ENCODE measurements around the gene FBLN7. TPM values are rescaled to one million over a fixed set of nuclear protein-coding genes. Genes with fewer than 3 reads are reported as not detected.

Gene FBLN7
- total and polyA plus RNA-seq, 2 experiments from 2014 or later = 0.16 TPM; not detected in 1

DNA sequence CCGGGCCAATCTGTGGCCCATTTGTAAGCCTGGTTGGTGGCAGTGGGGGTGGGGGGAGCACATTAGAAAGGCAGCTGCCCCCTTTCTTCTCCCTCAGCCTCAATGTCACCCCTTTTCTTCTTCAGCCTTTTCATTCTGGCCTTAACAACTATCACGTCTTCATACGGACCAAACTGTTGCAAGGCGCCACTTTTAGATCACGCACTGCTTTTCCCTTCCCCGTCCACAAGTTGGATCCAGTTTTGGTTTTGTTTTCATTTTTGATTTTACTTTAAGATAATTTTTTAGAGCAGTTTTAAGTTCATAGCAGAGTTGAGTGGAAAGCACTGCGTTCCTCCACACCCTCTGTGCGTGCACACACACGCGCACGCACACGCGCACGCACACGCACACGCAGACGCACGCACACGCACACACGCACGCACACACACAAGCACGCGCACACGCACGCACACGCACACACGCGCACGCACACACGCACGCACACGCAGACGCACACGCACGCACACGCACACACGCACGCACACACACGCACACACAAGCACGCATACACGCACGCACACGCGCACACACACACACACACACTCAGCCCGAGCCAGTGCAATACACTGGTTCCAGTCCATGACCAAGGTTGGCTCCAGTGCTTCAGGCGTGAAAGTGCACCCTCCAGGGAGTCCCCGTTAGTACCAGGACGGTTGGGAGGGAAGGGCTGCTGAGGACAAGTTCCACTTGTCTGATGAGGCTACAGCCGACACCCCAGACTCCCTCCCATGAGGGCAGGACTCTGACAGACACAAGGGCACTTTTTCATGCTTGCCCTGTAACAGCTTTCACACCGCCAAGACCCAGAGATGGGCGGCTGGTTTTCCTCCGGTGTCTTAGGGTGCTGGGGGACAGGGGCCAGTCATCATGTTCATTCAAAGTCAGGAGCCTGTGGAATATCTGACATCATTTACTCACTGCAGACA, 22.4 kb downstream of the FBLN7 start:
- no peak overlapping the region for H3K4me3 Mint-ChIP-seq
- DNase-seq (ENCODE audit: low spot score) = no peak

More for the DNA sequence above, 22.4 kb downstream of the FBLN7 start:
- H3K27me3 ChIP-seq (ENCODE audit: insufficient read depth) = no peaks in the 10 kb centered on the region
- H4K20me1 ChIP-seq (replicated peaks; ENCODE audit: insufficient read depth) = no peaks in the 10 kb centered on the region
- H3K36me3 Mint-ChIP-seq (ENCODE audit: low read depth) = no peaks in the 10 kb centered on the region
- no peak overlapping the region for H3K4me2 ChIP-seq
- no peaks in the 10 kb centered on the region for H3K9me2 ChIP-seq (ENCODE audit: insufficient read depth)
- H3K36me3 ChIP-seq (ENCODE audit: insufficient read depth) = no peaks in the 10 kb centered on the region
- no peak overlapping the region for H3K4me3 ChIP-seq
- no peaks in the 10 kb centered on the region for H3K9me3 Mint-ChIP-seq
- no peaks in the 10 kb centered on the region for H3F3A ChIP-seq (replicated peaks; ENCODE audit: low read depth)
- no peak overlapping the region for H3K27ac Mint-ChIP-seq
- no peaks in the 10 kb centered on the region for H3K79me2 ChIP-seq (replicated peaks; ENCODE audit: insufficient read depth)
- no peak overlapping the region for H2AFZ ChIP-seq
- H3K27ac ChIP-seq (ENCODE audit: low read depth) = no peak overlapping the region
- TF ChIP-seq, protein P1, sequence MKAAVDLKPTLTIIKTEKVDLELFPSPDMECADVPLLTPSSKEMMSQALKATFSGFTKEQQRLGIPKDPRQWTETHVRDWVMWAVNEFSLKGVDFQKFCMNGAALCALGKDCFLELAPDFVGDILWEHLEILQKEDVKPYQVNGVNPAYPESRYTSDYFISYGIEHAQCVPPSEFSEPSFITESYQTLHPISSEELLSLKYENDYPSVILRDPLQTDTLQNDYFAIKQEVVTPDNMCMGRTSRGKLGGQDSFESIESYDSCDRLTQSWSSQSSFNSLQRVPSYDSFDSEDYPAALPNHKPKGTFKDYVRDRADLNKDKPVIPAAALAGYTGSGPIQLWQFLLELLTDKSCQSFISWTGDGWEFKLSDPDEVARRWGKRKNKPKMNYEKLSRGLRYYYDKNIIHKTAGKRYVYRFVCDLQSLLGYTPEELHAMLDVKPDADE (IDR thresholded peaks at IDR 0.05) = no peak
- TF ChIP-seq NANOG (IDR thresholded peaks at IDR 0.05; ENCODE audit: borderline replicate concordance) (no peak), JUNB (IDR thresholded peaks at IDR 0.05; ENCODE audit: unreplicated experiment) (no peak), EZH2phosphoT487 (IDR thresholded peaks at IDR 0.05; ENCODE audit: unreplicated experiment) (no peak), ZNF331 (CRISPR knock-in tag; IDR thresholded peaks at IDR 0.05; ENCODE audit: low read depth) (no peak), ZNF114 (CRISPR knock-in tag; IDR thresholded peaks at IDR 0.05) (no peak), EZH2 (IDR thresholded peaks at IDR 0.05; ENCODE audit: low read depth, unreplicated experiment) (no peak)
- TF ChIP-seq, protein P2, sequence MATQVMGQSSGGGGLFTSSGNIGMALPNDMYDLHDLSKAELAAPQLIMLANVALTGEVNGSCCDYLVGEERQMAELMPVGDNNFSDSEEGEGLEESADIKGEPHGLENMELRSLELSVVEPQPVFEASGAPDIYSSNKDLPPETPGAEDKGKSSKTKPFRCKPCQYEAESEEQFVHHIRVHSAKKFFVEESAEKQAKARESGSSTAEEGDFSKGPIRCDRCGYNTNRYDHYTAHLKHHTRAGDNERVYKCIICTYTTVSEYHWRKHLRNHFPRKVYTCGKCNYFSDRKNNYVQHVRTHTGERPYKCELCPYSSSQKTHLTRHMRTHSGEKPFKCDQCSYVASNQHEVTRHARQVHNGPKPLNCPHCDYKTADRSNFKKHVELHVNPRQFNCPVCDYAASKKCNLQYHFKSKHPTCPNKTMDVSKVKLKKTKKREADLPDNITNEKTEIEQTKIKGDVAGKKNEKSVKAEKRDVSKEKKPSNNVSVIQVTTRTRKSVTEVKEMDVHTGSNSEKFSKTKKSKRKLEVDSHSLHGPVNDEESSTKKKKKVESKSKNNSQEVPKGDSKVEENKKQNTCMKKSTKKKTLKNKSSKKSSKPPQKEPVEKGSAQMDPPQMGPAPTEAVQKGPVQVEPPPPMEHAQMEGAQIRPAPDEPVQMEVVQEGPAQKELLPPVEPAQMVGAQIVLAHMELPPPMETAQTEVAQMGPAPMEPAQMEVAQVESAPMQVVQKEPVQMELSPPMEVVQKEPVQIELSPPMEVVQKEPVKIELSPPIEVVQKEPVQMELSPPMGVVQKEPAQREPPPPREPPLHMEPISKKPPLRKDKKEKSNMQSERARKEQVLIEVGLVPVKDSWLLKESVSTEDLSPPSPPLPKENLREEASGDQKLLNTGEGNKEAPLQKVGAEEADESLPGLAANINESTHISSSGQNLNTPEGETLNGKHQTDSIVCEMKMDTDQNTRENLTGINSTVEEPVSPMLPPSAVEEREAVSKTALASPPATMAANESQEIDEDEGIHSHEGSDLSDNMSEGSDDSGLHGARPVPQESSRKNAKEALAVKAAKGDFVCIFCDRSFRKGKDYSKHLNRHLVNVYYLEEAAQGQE (IDR thresholded peaks at IDR 0.05; ENCODE audit: unreplicated experiment) = no peak
- TF ChIP-seq, protein P3, sequence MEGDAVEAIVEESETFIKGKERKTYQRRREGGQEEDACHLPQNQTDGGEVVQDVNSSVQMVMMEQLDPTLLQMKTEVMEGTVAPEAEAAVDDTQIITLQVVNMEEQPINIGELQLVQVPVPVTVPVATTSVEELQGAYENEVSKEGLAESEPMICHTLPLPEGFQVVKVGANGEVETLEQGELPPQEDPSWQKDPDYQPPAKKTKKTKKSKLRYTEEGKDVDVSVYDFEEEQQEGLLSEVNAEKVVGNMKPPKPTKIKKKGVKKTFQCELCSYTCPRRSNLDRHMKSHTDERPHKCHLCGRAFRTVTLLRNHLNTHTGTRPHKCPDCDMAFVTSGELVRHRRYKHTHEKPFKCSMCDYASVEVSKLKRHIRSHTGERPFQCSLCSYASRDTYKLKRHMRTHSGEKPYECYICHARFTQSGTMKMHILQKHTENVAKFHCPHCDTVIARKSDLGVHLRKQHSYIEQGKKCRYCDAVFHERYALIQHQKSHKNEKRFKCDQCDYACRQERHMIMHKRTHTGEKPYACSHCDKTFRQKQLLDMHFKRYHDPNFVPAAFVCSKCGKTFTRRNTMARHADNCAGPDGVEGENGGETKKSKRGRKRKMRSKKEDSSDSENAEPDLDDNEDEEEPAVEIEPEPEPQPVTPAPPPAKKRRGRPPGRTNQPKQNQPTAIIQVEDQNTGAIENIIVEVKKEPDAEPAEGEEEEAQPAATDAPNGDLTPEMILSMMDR (conservative IDR thresholded peaks at IDR 0.05; ENCODE audit: low read depth in 2 of 2) = no peak
- H3K27me3 Mint-ChIP-seq (ENCODE audit: insufficient read depth, low read depth, poor library complexity) = peaks cover 9% of the 10 kb centered on the region
- no peaks in the 10 kb centered on the region for H3K4me1 ChIP-seq (ENCODE audit: insufficient read depth)
- H3K4me1 Mint-ChIP-seq = peaks cover 4% of the 10 kb centered on the region
- no peak for ATAC-seq

All from GM23338 (cell line).